PC-9 (cell line): ENCODE measurements around the gene LUM. TPM values are rescaled to one million over a fixed set of nuclear protein-coding genes. Genes with fewer than 3 reads are reported as not detected.

Experiments
- BruUV-seq: library from RNA; stranded (reverse); fragments of 400-500 nt; replicated peaks from 2 replicates; lab custom pipeline; 2021; lab: Mats Ljungman, UMichigan
- CTCF ChIA-PET: fragments of 300-600 bp; sonication (Branson Sonifier 250); formaldehyde crosslinking; loops from one replicate; lab custom pipeline; 2022; ENCODE audit warnings: antibody characterized with exemption; lab: Charles Lee
- POLR2A ChIA-PET: fragments of 300-600 bp; sonication (Branson Sonifier 250); formaldehyde crosslinking; loops from one replicate; lab custom pipeline; 2022; ENCODE audit warnings: antibody characterized with exemption; ENCODE audit not compliant: unreplicated experiment; lab: Charles Lee
- DNase-seq, 2 experiments: peaks; one replicate each; pipeline versions ENCODE4 v3.0.0 to v3.0.0-alpha.2; 2015 to 2022; ENCODE audit warnings: mixed read lengths in 1 of 2
- H2AFZ ChIP-seq: fragments of 200-600 bp; sonication (generic); 2 replicates; pipeline ENCODE4 v1.8.1; 2017; ENCODE audit warnings: antibody characterized with exemption
- H3F3A ChIP-seq: fragments of 200-600 bp; sonication (generic); 2 replicates; pipeline ENCODE4 v1.8.1; 2017; ENCODE audit warnings: antibody characterized with exemption, mild to moderate bottlenecking, low read depth; ENCODE audit not compliant: insufficient read depth
- H3K27ac ChIP-seq: fragments of 200-600 bp; sonication (generic); 2 replicates; pipeline ENCODE4 v1.6.1; 2016; ENCODE audit warnings: mixed run types
- H3K27me3 ChIP-seq: fragments of 200-600 bp; sonication (generic); 2 replicates; pipeline ENCODE4 v1.6.1; 2016; ENCODE audit warnings: low read depth, mixed run types; ENCODE audit not compliant: insufficient read depth
- H3K36me3 ChIP-seq: fragments of 200-600 bp; sonication (generic); 2 replicates; pipeline ENCODE4 v1.6.1; 2016; ENCODE audit warnings: low read depth, mixed run types
- H3K4me1 ChIP-seq: fragments of 200-600 bp; sonication (generic); replicated peaks from 2 replicates; pipeline ENCODE4 v1.6.1; 2016; ENCODE audit warnings: mixed run types; ENCODE audit not compliant: insufficient read depth
- H3K4me2 ChIP-seq: fragments of 200-600 bp; sonication (generic); 2 replicates; pipeline ENCODE4 v1.6.1; 2017; ENCODE audit warnings: mixed run types
- H3K4me3 ChIP-seq: fragments of 200-600 bp; sonication (generic); 2 replicates; pipeline ENCODE4 v1.6.1; 2016; ENCODE audit warnings: mixed run types
- H3K79me2 ChIP-seq: fragments of 200-600 bp; sonication (generic); 2 replicates; pipeline ENCODE4 v1.6.1; 2017; ENCODE audit warnings: low read depth, mixed run types
- H3K9me2 ChIP-seq: fragments of 200-600 bp; sonication (generic); 2 replicates; pipeline ENCODE4 v1.8.1; 2017; ENCODE audit warnings: mild to moderate bottlenecking; ENCODE audit not compliant: insufficient read depth
- H3K9me3 ChIP-seq: fragments of 200-600 bp; sonication (generic); 2 replicates; pipeline ENCODE4 v1.8.1; 2016; ENCODE audit warnings: low read depth; ENCODE audit not compliant: insufficient read depth
- H4K20me1 ChIP-seq: fragments of 200-600 bp; sonication (generic); 2 replicates; pipeline ENCODE4 v1.8.1; 2017; ENCODE audit not compliant: insufficient read depth
- CTCF ChIP-seq: fragments of 200-600 bp; sonication (generic); conservative IDR thresholded peaks from 2 replicates; pipeline ENCODE4 v1.6.1; 2017; ENCODE audit warnings: mixed run types, antibody characterized with exemption, mild to moderate bottlenecking, moderate library complexity
- EZH2 ChIP-seq: fragments of 200-600 bp; sonication (generic); IDR thresholded peaks from 2 replicates; pipeline ENCODE4 v1.8.0; 2017; ENCODE audit warnings: antibody characterized with exemption, low read depth
- intact Hi-C: fragments of 100-400 bp; cut with micrococcal nuclease; formaldehyde crosslinking; loops from one replicate; pipeline ENCODE4 v1.10.0; 2022; ENCODE audit not compliant: unreplicated experiment
- total RNA-seq: library from RNA; stranded (reverse); gene quantifications from 2 replicates; pipeline ENCODE4 v1.2.3, GENCODE V29; 2021

Gene LUM
- total RNA-seq, 1 experiment from 2014 or later = not detected

DNA sequence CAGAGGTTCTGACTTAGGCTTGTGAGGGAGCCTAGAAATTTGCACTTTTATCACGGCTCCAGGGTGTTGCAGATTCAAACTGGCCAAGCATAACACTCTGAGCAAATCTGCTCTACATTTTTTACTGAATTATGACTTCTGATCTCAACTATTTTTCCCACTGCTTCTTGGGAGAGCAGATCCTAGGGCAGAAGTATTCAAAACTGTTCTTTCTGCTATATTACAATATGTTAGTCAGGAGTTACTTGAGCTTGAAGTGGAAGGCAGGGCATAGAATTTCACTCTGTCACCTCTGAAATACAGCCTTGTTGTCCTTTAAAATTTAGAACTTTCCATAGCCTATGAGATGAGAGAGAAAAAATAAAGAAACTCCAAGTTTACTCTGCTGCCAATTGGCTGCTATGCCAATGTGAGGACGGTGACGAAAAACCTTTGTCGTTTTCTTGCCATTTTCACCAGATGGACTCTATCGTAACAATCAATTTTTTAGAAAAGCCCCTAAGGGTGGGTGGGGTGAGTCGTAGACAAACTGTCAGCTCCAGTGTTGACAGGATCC is 37.1 kb downstream of the LUM start:
- ChIA-PET POLR2A (no interaction called here), CTCF (no interaction called here)
- no TSS peak for BruUV-seq

DNA sequence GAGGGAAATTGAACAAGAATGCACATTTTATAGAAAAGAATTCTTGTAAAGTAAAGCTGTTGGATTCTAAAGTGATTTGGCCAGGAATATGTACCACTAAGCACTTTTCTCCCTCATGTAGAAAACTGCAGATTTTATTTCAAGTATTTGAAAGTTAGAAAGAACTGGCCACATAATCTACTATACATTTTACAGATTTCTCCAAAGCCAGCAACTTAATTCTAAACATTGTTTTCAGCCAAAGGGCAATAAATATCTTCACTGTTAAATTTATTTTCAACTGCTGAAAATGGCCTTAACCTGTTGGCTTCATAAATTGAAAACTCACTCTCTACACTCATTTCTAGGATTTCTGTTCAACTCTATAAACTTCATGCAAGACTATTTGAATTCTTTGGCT is 37.9 kb downstream of the LUM start:
- Histone ChIP-seq H3K4me1 (peaks cover 10% of the 10 kb centered on the region; the same call in 1 of the 2 replicates), H3K4me2 (no peak overlapping the region), H3K27ac (no peak overlapping the region), H3K4me3 (no peak overlapping the region), H2AFZ (no peak overlapping the region), H3K79me2 (no peaks in the 10 kb centered on the region), H3K36me3 (no peaks in the 10 kb centered on the region), H3K9me3 (no peaks in the 10 kb centered on the region), H3K9me2 (no peaks in the 10 kb centered on the region; the same call in 1 of the 2 replicates), H4K20me1 (no peaks in the 10 kb centered on the region), H3F3A (no peaks in the 10 kb centered on the region), H3K27me3 (no peaks in the 10 kb centered on the region)
- CTCF ChIA-PET = no interaction called here
- no peak for DNase-seq
- no TSS peak for BruUV-seq
- TF ChIP-seq CTCF = no peak
- TF ChIP-seq EZH2 = no peak
- POLR2A ChIA-PET = no interaction called here
- intact Hi-C loops = no loop called here

More for the DNA sequence above, 37.1 kb downstream of the LUM start:
- Histone ChIP-seq H3K9me3 (no peaks in the 10 kb centered on the region), H3F3A (no peaks in the 10 kb centered on the region), H3K4me3 (no peak overlapping the region), H3K4me2 (0 out of 2 replicates have a peak overlapping the region, but pooled peaks have one; percentile 20), H3K36me3 (no peaks in the 10 kb centered on the region), H2AFZ (no peak overlapping the region), H3K27me3 (no peaks in the 10 kb centered on the region), H4K20me1 (no peaks in the 10 kb centered on the region), H3K9me2 (no peaks in the 10 kb centered on the region; the same call in 1 of the 2 replicates), H3K4me1 (peaks cover 10% of the 10 kb centered on the region; the same call in 1 of the 2 replicates), H3K27ac (no peak overlapping the region), H3K79me2 (no peaks in the 10 kb centered on the region)
- no peak for DNase-seq
- TF ChIP-seq CTCF (no peak), EZH2 (no peak)
- intact Hi-C loops = no loop called here

- ChIA-PET POLR2A (no interaction called here), CTCF (no interaction called here)
Observed at GRCh38 chr12:91072931-91073330, 38.4 kb downstream of the LUM start.

More at GRCh38 chr12:91072931-91073330, 38.4 kb downstream of the LUM start:
- BruUV-seq = no TSS peak
- no peaks in the 10 kb centered on the region for H3K9me3 ChIP-seq
- no peaks in the 10 kb centered on the region for H4K20me1 ChIP-seq
- no peak overlapping the region for H3K4me2 ChIP-seq
- intact Hi-C loops = no loop called here
- no peaks in the 10 kb centered on the region; the same call in 1 of the 2 replicates for H3K9me2 ChIP-seq
- no peaks in the 10 kb centered on the region for H3F3A ChIP-seq
- no peaks in the 10 kb centered on the region for H3K79me2 ChIP-seq
- H3K36me3 ChIP-seq = no peaks in the 10 kb centered on the region
- no peak for DNase-seq
- no peak overlapping the region for H2AFZ ChIP-seq
- peaks cover 10% of the 10 kb centered on the region; the same call in 1 of the 2 replicates for H3K4me1 ChIP-seq
- TF ChIP-seq EZH2 = no peak
- H3K27me3 ChIP-seq = no peaks in the 10 kb centered on the region
- no peak overlapping the region for H3K4me3 ChIP-seq
- H3K27ac ChIP-seq = no peak overlapping the region
